Hepatocyte (in vitro differentiated cells): ENCODE measurements around the gene PNMA6E. TPM values are rescaled to one million over a fixed set of nuclear protein-coding genes. Genes with fewer than 3 reads are reported as not detected.

Source experiments
- DNase-seq: peaks from one replicate; pipeline ENCODE4 v3.0.0-alpha.2; 2016; ENCODE audit warnings: low spot score
- H2AFZ ChIP-seq: fragments of 200-600 bp; sonication (generic); 2 replicates; pipeline ENCODE4 v1.6.0; 2016; ENCODE audit warnings: antibody characterized with exemption, mild to moderate bottlenecking
- H3K27ac ChIP-seq: fragments of 200-600 bp; sonication (generic); 2 replicates; pipeline ENCODE4 v1.5.1; 2016; ENCODE audit warnings: mild to moderate bottlenecking
- H3K27me3 ChIP-seq: fragments of 200-600 bp; sonication (generic); 2 replicates; pipeline ENCODE4 v1.6.1; 2016
- H3K36me3 ChIP-seq: fragments of 200-600 bp; sonication (generic); replicated peaks from 2 replicates; pipeline ENCODE4 v1.5.1; 2016; ENCODE audit warnings: low read depth; ENCODE audit not compliant: insufficient read depth
- H3K4me1 ChIP-seq: fragments of 200-600 bp; sonication (generic); 2 replicates; pipeline ENCODE4 v1.5.1; 2016; ENCODE audit warnings: mild to moderate bottlenecking, moderate library complexity; ENCODE audit not compliant: insufficient read depth
- H3K4me2 ChIP-seq: fragments of 200-600 bp; sonication (generic); 2 replicates; pipeline ENCODE4 v1.6.0; 2016
- H3K4me3 ChIP-seq: fragments of 200-600 bp; sonication (generic); 2 replicates; pipeline ENCODE4 v1.5.1; 2016; ENCODE audit warnings: mild to moderate bottlenecking
- H3K79me2 ChIP-seq: fragments of 200-600 bp; sonication (generic); 2 replicates; pipeline ENCODE4 v1.6.0; 2017; ENCODE audit warnings: mild to moderate bottlenecking
- H3K9me2 ChIP-seq: fragments of 200-600 bp; sonication (generic); replicated peaks from 2 replicates; pipeline ENCODE4 v1.6.0; 2017; ENCODE audit warnings: mild to moderate bottlenecking; ENCODE audit not compliant: insufficient read depth
- H3K9me3 ChIP-seq: fragments of 200-600 bp; sonication (generic); 2 replicates; pipeline ENCODE4 v1.5.1; 2016; ENCODE audit warnings: low read depth, mild to moderate bottlenecking
- H4K20me1 ChIP-seq: fragments of 200-600 bp; sonication (generic); 2 replicates; pipeline ENCODE4 v1.6.0; 2016; ENCODE audit warnings: mild to moderate bottlenecking; ENCODE audit not compliant: insufficient read depth, poor library complexity, severe bottlenecking
- EZH2 ChIP-seq: fragments of 200-600 bp; sonication (generic); IDR thresholded peaks from 2 replicates; pipeline ENCODE4 v1.6.1; 2016; ENCODE audit warnings: antibody characterized with exemption, mild to moderate bottlenecking, borderline replicate concordance
- EZH2phosphoT487 ChIP-seq: fragments of 200-600 bp; sonication (generic); IDR thresholded peaks from one replicate; pipeline ENCODE4 v1.6.1; 2018; ENCODE audit warnings: antibody characterized with exemption, mild to moderate bottlenecking, low read depth, moderate library complexity; ENCODE audit not compliant: unreplicated experiment, severe bottlenecking
- WGBS: methylation state at CpG from one replicate; pipeline ENCODE4 v1.1.6; 2016; ENCODE audit warnings: low lambda C conversion rate; ENCODE audit errors: missing lambda C conversion rate; 5-methylcytosine and 5-hydroxymethylcytosine counted together
- polyA plus RNA-seq: library from polyadenylated mRNA; unstranded; fragments of >200 nt; fragmentation: Nextera tagmentation; extraction: Ambion mirVana; gene quantifications from 2 replicates; pipeline ENCODE4 v1.2.1, GENCODE V29; 2016
- total RNA-seq: library from RNA; depleted of rRNA; stranded (reverse); fragments of >200 nt; gene quantifications from 2 replicates; pipeline ENCODE4 v1.2.3, GENCODE V29; 2014
- TF ChIP-seq, protein P1 (sequence below): fragments of 200-600 bp; sonication (generic); IDR thresholded peaks from 2 replicates; pipeline ENCODE4 v1.5.1; 2016; ENCODE audit warnings: antibody characterized with exemption, mild to moderate bottlenecking; ENCODE audit not compliant: poor library complexity

PNMA6E gene
- total and polyA plus RNA-seq, 2 experiments from 2014 or later = not detected

DNA sequence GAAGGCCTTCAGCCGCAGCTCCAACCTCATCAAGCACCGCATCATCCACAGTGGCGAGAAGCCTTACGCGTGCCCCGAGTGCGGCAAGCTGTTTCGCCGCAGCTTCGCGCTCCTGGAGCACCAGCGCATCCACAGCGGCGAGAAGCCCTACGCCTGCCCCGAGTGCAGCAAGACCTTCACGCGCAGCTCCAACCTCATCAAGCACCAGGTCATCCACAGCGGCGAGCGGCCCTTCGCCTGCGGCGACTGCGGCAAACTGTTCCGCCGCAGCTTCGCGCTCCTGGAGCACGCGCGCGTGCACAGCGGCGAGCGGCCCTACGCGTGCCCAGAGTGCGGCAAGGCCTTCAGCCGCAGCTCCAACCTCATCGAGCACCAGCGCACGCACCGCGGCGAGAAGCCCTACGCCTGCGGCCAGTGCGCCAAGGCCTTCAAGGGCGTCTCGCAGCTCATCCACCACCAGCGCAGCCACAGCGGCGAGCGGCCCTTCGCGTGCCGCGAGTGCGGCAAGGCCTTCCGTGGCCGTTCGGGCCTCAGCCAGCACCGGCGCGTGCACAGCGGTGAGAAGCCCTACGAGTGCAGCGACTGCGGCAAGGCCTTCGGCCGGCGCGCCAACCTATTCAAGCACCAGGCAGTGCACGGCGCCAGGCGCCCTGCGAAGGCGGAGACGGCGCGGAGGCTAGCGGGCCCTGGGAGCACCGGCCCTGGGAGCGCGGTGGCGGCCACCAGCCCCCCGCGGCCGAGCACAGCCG is 19.9 kb upstream of the PNMA6E start:
- H3K4me1 ChIP-seq = no peaks in the 10 kb centered on the region
- no peaks in the 10 kb centered on the region for H3K79me2 ChIP-seq
- H3K27ac ChIP-seq = no peak overlapping the region
- no peak for DNase-seq
- no peak overlapping the region for H3K4me3 ChIP-seq
- no peak overlapping the region for H3K4me2 ChIP-seq
- no peaks in the 10 kb centered on the region for H3K27me3 ChIP-seq
- H2AFZ ChIP-seq = no peak overlapping the region
- H3K36me3 ChIP-seq = no peaks in the 10 kb centered on the region
- no peaks in the 10 kb centered on the region for H4K20me1 ChIP-seq
- TF ChIP-seq EZH2phosphoT487 (no peak), EZH2 (no peak)
- TF ChIP-seq, protein P1, sequence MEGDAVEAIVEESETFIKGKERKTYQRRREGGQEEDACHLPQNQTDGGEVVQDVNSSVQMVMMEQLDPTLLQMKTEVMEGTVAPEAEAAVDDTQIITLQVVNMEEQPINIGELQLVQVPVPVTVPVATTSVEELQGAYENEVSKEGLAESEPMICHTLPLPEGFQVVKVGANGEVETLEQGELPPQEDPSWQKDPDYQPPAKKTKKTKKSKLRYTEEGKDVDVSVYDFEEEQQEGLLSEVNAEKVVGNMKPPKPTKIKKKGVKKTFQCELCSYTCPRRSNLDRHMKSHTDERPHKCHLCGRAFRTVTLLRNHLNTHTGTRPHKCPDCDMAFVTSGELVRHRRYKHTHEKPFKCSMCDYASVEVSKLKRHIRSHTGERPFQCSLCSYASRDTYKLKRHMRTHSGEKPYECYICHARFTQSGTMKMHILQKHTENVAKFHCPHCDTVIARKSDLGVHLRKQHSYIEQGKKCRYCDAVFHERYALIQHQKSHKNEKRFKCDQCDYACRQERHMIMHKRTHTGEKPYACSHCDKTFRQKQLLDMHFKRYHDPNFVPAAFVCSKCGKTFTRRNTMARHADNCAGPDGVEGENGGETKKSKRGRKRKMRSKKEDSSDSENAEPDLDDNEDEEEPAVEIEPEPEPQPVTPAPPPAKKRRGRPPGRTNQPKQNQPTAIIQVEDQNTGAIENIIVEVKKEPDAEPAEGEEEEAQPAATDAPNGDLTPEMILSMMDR = no peak
- H3K9me3 ChIP-seq = no peaks in the 10 kb centered on the region
- no peaks in the 10 kb centered on the region for H3K9me2 ChIP-seq
- 97% methylated on average over 89 of the region's 91 CpGs for WGBS

GRCh38 chrX:153417637-153418036 is 16.5 kb upstream of the PNMA6E start:
- H3K27ac ChIP-seq = no peak overlapping the region
- H2AFZ ChIP-seq = no peak overlapping the region
- H3K4me1 ChIP-seq = no peaks in the 10 kb centered on the region
- no peaks in the 10 kb centered on the region for H4K20me1 ChIP-seq
- DNase-seq = no peak
- H3K4me3 ChIP-seq = no peak overlapping the region
- no peaks in the 10 kb centered on the region for H3K9me3 ChIP-seq
- 78% methylated on average over 8 of the region's 8 CpGs for WGBS
- H3K27me3 ChIP-seq = no peaks in the 10 kb centered on the region
- no peaks in the 10 kb centered on the region for H3K36me3 ChIP-seq
- TF ChIP-seq EZH2 (no peak), EZH2phosphoT487 (no peak)
- TF ChIP-seq, protein P1 = no peak
- H3K79me2 ChIP-seq = no peaks in the 10 kb centered on the region
- H3K4me2 ChIP-seq = no peak overlapping the region
- no peaks in the 10 kb centered on the region for H3K9me2 ChIP-seq

DNA sequence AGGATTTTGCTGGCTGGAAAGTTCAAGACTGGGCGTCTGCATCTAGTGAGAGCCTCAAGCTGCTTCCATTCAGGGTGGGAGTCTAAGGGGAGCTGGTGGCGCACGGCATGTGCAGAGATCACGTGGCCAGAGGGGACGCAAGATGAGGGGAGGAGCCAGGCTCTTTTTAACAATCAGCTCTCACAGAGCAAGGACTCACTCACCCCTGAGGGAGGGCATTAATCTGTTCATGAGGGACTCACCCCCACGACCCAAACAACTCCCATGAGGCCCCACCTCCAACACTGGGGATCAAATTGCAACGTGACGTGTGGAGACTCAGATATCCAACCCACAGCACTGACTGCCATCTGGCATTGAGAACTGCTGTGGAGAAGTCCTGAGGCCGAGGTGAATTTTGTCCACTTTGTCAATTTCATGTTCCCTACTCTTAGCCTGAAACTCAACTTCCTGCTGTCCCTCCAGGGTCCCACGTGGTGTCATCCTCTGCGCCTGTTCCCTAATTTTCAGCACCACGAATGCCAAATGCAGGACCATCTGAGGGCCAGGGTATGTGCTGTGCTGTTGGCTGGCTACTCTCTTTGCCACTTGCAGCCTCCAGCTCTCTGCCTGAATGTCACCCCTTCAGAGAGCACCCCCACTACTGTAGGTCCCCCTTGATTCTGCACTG is 15.8 kb upstream of the PNMA6E start:
- no peak overlapping the region for H3K27ac ChIP-seq
- no peak overlapping the region for H3K4me2 ChIP-seq
- no peaks in the 10 kb centered on the region for H3K9me2 ChIP-seq
- H3K79me2 ChIP-seq = no peaks in the 10 kb centered on the region
- H2AFZ ChIP-seq = no peak overlapping the region
- DNase-seq = no peak
- H3K36me3 ChIP-seq = no peaks in the 10 kb centered on the region
- no peak overlapping the region for H3K4me3 ChIP-seq
- H4K20me1 ChIP-seq = no peaks in the 10 kb centered on the region
- H3K27me3 ChIP-seq = no peaks in the 10 kb centered on the region
- no peak for TF ChIP-seq EZH2phosphoT487
- TF ChIP-seq, protein P1 = no peak
- TF ChIP-seq EZH2 = no peak
- 61% methylated on average over 12 of the region's 12 CpGs for WGBS
- no peaks in the 10 kb centered on the region for H3K4me1 ChIP-seq
- H3K9me3 ChIP-seq = no peaks in the 10 kb centered on the region
